ENCODE results near the gene EXT2. TPM values are rescaled to one million over a fixed set of nuclear protein-coding genes. Genes with fewer than 3 reads are reported as not detected.

EXT2 gene
- total RNA-seq, 1 experiment from 2014 or later = 42.9 TPM

DNA sequence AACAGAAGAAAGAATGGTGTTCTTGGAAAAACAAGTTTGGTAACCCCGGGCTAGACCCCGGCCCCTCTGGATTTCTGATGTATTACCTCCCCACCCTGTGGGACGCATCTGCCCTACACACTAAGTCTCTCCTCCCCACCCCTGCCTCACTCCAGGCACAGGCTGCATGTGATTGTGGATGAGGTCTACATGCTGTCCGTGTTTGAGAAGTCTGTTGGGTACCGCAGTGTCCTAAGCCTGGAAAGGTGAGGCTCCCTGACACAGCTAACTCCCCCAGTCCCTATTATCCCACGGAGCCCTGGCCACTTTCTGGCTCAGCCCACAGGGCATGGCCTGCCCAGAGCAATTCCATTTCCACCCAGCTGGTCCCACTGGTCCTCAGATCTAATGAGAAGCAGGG, 16.1 kb upstream of the EXT2 start:
- Histone ChIP-seq H3K4me1 (ENCODE audit: insufficient read depth, low read length) (no peaks in the 10 kb centered on the region), H3K79me2 (ENCODE audit: insufficient read depth, low read length) (no peaks in the 10 kb centered on the region), H2BK12ac (ENCODE audit: insufficient read length, low read depth, low read length) (no peak overlapping the region), H3K9ac (ENCODE audit: extremely low read depth, insufficient read length, low read length) (no peak overlapping the region), H2BK20ac (ENCODE audit: low read depth, low read length, poor library complexity, severe bottlenecking) (no peak overlapping the region), H4K8ac (replicated peaks; ENCODE audit: insufficient read length, low read depth, low read length) (no peak overlapping the region), H3K4ac (ENCODE audit: low read depth, low read length) (no peak overlapping the region), H4K20me1 (ENCODE audit: control insufficient read depth, insufficient read depth, insufficient read length) (no peaks in the 10 kb centered on the region), H2BK5ac (ENCODE audit: insufficient read length, low read length) (no peak overlapping the region), H3K56ac (ENCODE audit: insufficient read length, low read depth, low read length) (no peak overlapping the region), H3K23ac (ENCODE audit: insufficient read length, low read depth, low read length) (no peak overlapping the region), H2BK15ac (ENCODE audit: low read depth, low read length) (no peak overlapping the region), H2BK120ac (ENCODE audit: low read depth, low read length, poor library complexity, severe bottlenecking) (no peak overlapping the region), H3K23me2 (ENCODE audit: insufficient read length, low read depth, low read length, poor library complexity, severe bottlenecking) (no peaks in the 10 kb centered on the region), H3K27me3 (ENCODE audit: insufficient read depth, low read length) (no peaks in the 10 kb centered on the region), H4K91ac (ENCODE audit: insufficient read length, low read depth, low read length) (no peak overlapping the region), H3K27ac (ENCODE audit: insufficient read length, low read depth, low read length) (no peak overlapping the region), H2AFZ (ENCODE audit: low read length) (no peak overlapping the region), H3K18ac (ENCODE audit: insufficient read length, low read depth, low read length) (no peak overlapping the region), H2AK5ac (ENCODE audit: insufficient read length, low read length) (no peak overlapping the region), H3K14ac (ENCODE audit: insufficient read depth, low read length) (no peak overlapping the region), H3K9me3 (ENCODE audit: control insufficient read depth, low read depth, low read length) (no peaks in the 10 kb centered on the region), H4K5ac (ENCODE audit: insufficient read length, low read depth, low read length) (no peak overlapping the region), H3K79me1 (ENCODE audit: insufficient read depth, low read depth, low read length, poor library complexity, severe bottlenecking) (no peaks in the 10 kb centered on the region), H3T11ph (ENCODE audit: low read length) (no peak overlapping the region), H3K4me2 (ENCODE audit: insufficient read depth, insufficient read length, low read length) (no peak overlapping the region)
- Mint-ChIP-seq H3K27ac (no peak overlapping the region; a peak in 1 of 7 replicates), H3K27me3 (ENCODE audit: low read depth) (no peaks in the 10 kb centered on the region; the same call in 1 of the 2 replicates), H3K9me3 (0 out of 5 replicates have a peak, but pooled peaks cover 0 to 2% of the 10 kb centered on the region in 2 experiments), H3K4me3 (no peak overlapping the region), H3K36me3 (ENCODE audit: insufficient read depth in 1 of 3, low read depth in 3 of 3) (peaks cover 3 to 5% (median 5%) of the 10 kb centered on the region in 3 experiments; a peak in 5 of 7 replicates), H3K4me1 (peaks cover 22 to 24% of the 10 kb centered on the region in 2 experiments)
- no CpG with 5 or more reads among the region's 6 CpGs for WGBS (ENCODE audit: extremely low coverage, insufficient read length, low lambda C conversion rate)
- no peak for DNase-seq
- TF ChIP-seq, protein P1, sequence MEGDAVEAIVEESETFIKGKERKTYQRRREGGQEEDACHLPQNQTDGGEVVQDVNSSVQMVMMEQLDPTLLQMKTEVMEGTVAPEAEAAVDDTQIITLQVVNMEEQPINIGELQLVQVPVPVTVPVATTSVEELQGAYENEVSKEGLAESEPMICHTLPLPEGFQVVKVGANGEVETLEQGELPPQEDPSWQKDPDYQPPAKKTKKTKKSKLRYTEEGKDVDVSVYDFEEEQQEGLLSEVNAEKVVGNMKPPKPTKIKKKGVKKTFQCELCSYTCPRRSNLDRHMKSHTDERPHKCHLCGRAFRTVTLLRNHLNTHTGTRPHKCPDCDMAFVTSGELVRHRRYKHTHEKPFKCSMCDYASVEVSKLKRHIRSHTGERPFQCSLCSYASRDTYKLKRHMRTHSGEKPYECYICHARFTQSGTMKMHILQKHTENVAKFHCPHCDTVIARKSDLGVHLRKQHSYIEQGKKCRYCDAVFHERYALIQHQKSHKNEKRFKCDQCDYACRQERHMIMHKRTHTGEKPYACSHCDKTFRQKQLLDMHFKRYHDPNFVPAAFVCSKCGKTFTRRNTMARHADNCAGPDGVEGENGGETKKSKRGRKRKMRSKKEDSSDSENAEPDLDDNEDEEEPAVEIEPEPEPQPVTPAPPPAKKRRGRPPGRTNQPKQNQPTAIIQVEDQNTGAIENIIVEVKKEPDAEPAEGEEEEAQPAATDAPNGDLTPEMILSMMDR (conservative IDR thresholded peaks at IDR 0.05) = no peak
